GM08714 (cell line): ENCODE results near the gene PLPP4.
"Not testable (repeated sequence)": the region's sequence is repeated elsewhere in the genome, so short reads cannot be mapped to it uniquely, and the experiment has no call there.

ENCODE experiments used
- H3K4me3 ChIP-seq: fragments of 200-500 bp; sonication (Bioruptor generic); 2 replicates; pipeline ENCODE4 v1.5.1; 2014; ENCODE audit warnings: mild to moderate bottlenecking, low read length, inconsistent platforms
- ZNF274 ChIP-seq: IDR thresholded peaks from 2 replicates; pipeline ENCODE4 v1.6.1; 2012; ENCODE audit warnings: mild to moderate bottlenecking, low read depth, low read length

PLPP4 gene

DNA sequence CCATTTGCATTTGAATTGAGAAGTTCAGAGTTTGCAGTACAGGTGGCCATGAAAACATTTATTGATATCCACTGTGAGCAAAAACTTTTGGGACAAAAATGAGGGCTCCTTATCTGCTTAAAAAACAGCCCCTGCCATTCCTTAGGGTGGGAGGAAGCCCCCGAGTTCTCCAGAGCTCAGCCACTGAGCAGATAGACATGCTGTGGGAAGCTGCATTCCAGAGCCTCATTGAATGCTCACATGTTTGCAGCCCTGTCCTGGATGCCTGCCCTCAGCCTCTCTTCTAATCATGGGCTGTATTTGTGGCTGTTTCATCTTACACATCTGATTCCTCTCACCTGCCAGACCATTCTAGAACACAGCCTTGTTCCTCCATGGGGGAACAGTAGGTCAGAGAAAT lies 33.3 kb downstream of the PLPP4 start:
- H3K4me3 ChIP-seq, result no peak overlapping the region
- TF ChIP-seq ZNF274, result no peak

- TF ChIP-seq ZNF274, result no peak
- no peak overlapping the region for H3K4me3 ChIP-seq
These were observed 35.3 kb downstream of the PLPP4 start for GRCh38 chr10:120492346-120492745.

GRCh38 chr10:120493411-120494312 lies 36.6 kb downstream of the PLPP4 start:
- no peak overlapping the region for H3K4me3 ChIP-seq
- no peak for TF ChIP-seq ZNF274

GRCh38 chr10:120494313-120494710 lies 37.3 kb downstream of the PLPP4 start:
- H3K4me3 ChIP-seq, result no peak overlapping the region
- TF ChIP-seq ZNF274, result no peak

GRCh38 chr10:120495226-120496009 lies 38.4 kb downstream of the PLPP4 start:
- no peak for TF ChIP-seq ZNF274
- H3K4me3 ChIP-seq, result no peak overlapping the region

GRCh38 chr10:120499883-120500282 lies 42.9 kb downstream of the PLPP4 start:
- no peak for TF ChIP-seq ZNF274
- H3K4me3 ChIP-seq, result no peak overlapping the region

- no peak for TF ChIP-seq ZNF274
- no peak overlapping the region for H3K4me3 ChIP-seq
These were observed 46.7 kb downstream of the PLPP4 start for GRCh38 chr10:120503689-120504088.

GRCh38 chr10:120504227-120504626 lies 47.2 kb downstream of the PLPP4 start:
- not testable (repeated sequence) for H3K4me3 ChIP-seq

GRCh38 chr10:120505056-120505455 lies 48.0 kb downstream of the PLPP4 start:
- TF ChIP-seq ZNF274, result no peak
- H3K4me3 ChIP-seq, result no peak overlapping the region

DNA sequence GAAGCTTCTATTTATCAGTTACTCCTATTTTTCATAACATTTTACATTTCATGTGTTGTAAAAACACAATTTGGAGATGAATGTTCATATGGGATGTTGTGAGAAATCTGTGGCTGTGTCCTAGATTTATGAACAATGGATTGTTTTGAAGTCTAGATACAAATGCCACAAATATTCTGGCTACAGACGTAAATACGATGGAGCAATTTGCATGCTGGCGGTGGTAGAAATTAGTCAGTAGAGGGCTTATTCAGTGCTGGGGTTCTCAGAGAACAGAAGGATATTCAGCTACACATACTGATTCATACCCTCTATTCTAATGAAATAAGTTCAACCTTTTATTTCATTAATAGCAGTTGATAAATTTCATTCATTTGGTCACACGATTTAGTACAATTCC lies 48.8 kb downstream of the PLPP4 start:
- no peak for TF ChIP-seq ZNF274
- H3K4me3 ChIP-seq, result no peak overlapping the region

GRCh38 chr10:120506674-120507073 lies 49.6 kb downstream of the PLPP4 start:
- no peak overlapping the region for H3K4me3 ChIP-seq

DNA sequence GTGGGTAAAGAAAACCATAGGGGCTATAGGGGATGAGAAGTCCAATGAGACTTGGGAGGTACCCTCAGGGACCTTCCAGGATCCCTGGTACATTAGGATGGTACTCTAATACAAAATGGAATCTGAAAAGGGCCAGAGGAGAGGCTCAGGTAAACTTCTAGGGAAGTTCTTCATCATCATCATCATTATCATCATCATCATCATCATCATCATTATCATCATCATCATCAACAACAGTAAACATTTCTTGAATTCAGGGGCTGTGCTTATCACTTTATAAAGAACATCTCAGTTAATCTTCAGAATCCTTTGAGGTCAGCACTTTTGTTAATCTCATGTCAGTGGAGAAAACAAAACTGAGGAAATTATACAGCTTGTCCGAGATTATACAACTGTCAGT lies 50.1 kb downstream of the PLPP4 start:
- TF ChIP-seq ZNF274, result no peak

More at GRCh38 chr10:120506674-120507073, 49.6 kb downstream of the PLPP4 start:
- TF ChIP-seq ZNF274, result no peak

DNA sequence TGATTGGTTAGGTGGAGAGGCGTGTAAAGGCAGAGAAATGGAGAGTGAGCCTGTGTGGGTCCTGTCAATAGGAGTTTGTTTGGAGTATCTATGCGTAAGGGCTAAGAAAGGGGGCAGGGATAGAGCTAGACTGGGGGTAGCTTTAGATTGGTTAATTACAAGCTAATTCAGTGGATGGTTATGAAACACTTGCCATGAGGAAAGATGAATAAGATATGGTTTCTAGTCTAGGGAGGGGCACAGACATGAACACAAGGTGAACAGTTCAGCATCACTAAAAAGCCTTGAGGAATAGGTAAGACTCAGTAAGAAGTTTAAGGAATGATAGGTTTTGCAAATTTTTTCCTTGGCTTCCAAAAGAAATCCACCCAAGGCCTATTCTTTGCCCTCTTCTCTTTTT lies 50.6 kb downstream of the PLPP4 start:
- TF ChIP-seq ZNF274, result no peak

More for the DNA sequence above, 50.1 kb downstream of the PLPP4 start:
- H3K4me3 ChIP-seq, result no peak overlapping the region

GRCh38 chr10:120508393-120508792 lies 51.4 kb downstream of the PLPP4 start:
- H3K4me3 ChIP-seq, result no peak overlapping the region
- no peak for TF ChIP-seq ZNF274

More for the DNA sequence above, 50.6 kb downstream of the PLPP4 start:
- no peak overlapping the region for H3K4me3 ChIP-seq

DNA sequence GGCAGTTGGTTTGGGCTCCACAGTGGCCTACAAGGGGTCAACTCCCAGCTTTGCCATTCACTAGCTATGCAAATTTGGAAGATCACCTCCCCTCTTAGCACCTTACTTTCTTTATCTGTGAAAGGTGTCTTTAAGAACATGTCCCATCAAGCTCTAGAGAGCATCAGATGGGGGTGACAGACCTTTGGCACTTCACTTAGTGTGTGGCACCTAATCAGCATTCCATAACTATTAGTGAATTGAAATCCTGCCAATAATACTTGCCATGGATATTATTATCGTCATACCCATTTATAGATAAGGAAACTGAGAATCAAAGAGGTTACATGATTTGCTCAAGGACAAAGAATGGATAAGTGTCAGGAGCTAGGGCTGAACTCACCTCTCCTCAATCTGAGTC lies 51.9 kb downstream of the PLPP4 start:
- no peak for TF ChIP-seq ZNF274
- no peak overlapping the region for H3K4me3 ChIP-seq
